Measurements from ENCODE around the gene MBIP.
A peak's percentile ranks its signal among the peaks of the same experiment; 100 is the strongest.

MBIP gene

DNA sequence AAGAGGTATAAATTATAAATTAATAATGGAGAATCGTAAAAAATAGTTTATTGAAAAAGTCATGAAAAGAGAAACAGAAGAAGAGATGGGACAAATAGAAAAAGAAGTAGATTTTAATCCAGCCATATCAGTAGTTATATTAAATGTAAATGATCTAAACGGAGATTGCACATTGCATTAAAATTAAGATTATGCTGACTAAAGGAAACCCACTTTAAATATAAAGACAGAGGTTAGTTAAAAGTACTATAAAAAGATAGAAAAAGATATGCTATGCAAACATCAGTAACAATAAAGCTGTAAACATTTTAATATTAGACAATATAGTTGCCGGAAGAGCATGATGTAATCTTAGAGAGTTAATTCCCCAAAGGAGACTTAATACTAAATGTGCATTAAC, 5.4 kb upstream of the MBIP start:
- H3K36me3 ChIP-seq (ENCODE audit: low read depth): no peaks in the 10 kb centered on the region
- no peak overlapping the region for H3K4me3 ChIP-seq (ENCODE audit: severe bottlenecking)
- H3K27ac ChIP-seq (ENCODE audit: poor library complexity, severe bottlenecking): no peak overlapping the region
- peaks cover 2% of the 10 kb centered on the region for H3K9me3 ChIP-seq (ENCODE audit: severe bottlenecking)
- peaks cover 78% of the 10 kb centered on the region for H3K27me3 ChIP-seq (ENCODE audit: insufficient read depth, poor library complexity, severe bottlenecking)
- H3K4me1 ChIP-seq (ENCODE audit: insufficient read depth, poor library complexity, severe bottlenecking): peaks cover 5% of the 10 kb centered on the region
- ATAC-seq (ENCODE audit: low read depth) (no peak), DNase-seq (ENCODE audit: low spot score) (no peak)
- TF ChIP-seq, protein P1, sequence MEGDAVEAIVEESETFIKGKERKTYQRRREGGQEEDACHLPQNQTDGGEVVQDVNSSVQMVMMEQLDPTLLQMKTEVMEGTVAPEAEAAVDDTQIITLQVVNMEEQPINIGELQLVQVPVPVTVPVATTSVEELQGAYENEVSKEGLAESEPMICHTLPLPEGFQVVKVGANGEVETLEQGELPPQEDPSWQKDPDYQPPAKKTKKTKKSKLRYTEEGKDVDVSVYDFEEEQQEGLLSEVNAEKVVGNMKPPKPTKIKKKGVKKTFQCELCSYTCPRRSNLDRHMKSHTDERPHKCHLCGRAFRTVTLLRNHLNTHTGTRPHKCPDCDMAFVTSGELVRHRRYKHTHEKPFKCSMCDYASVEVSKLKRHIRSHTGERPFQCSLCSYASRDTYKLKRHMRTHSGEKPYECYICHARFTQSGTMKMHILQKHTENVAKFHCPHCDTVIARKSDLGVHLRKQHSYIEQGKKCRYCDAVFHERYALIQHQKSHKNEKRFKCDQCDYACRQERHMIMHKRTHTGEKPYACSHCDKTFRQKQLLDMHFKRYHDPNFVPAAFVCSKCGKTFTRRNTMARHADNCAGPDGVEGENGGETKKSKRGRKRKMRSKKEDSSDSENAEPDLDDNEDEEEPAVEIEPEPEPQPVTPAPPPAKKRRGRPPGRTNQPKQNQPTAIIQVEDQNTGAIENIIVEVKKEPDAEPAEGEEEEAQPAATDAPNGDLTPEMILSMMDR (IDR thresholded peaks at IDR 0.05; ENCODE audit: poor library complexity, severe bottlenecking): no peak

DNA sequence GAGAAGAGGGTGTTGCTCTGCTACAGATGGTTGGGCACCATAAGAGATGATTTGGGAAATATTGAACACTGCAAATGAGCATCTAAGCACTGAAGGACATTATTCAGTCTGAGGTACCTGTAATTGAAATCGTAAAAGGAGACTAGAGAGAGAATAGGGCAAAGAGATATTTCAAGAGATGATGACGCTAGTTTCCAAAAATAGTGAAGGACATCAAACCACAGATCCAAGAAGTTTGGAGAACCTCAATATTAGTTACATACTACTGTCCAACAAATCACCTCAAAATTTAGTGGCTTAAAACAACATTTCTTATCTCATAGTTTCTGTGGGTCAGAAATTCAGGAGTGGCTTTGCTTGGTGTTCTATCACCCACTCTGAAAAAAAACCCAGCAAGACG, 4.5 kb upstream of the MBIP start:
- H3K4me3 ChIP-seq (ENCODE audit: severe bottlenecking): no peak overlapping the region
- no peak for DNase-seq (ENCODE audit: low spot score)
- TF ChIP-seq, protein P1 (IDR thresholded peaks at IDR 0.05; ENCODE audit: poor library complexity, severe bottlenecking): no peak
- H3K27me3 ChIP-seq (ENCODE audit: insufficient read depth, poor library complexity, severe bottlenecking): peaks cover 69% of the 10 kb centered on the region
- no peak for ATAC-seq (ENCODE audit: low read depth)
- H3K4me1 ChIP-seq (ENCODE audit: insufficient read depth, poor library complexity, severe bottlenecking): peaks cover 7% of the 10 kb centered on the region
- H3K36me3 ChIP-seq (ENCODE audit: low read depth): no peaks in the 10 kb centered on the region
- H3K27ac ChIP-seq (ENCODE audit: poor library complexity, severe bottlenecking): no peak overlapping the region
- peaks cover 2% of the 10 kb centered on the region for H3K9me3 ChIP-seq (ENCODE audit: severe bottlenecking)

DNA sequence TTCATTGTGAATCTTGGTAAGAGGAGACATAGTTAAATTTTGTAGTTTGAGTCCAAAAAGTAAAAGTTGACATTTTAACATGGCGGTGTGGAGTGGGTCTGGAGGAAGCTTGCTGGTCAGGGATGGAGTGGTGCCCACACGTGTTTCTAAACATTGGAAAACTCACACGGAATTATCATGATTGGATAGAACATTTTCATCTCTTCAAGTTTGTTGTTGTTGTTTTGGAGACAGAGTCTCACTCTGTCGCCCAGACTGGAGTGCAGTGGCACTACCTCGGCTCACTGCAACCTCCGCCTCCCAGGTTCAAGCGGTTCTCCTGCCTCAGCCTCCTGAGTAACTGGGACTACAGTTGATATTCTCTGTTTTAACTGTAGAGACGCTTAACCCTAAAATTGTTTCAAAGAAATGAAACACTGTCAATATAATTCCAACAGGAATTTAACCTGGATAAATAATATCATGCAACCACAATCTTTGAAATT, 502 bp upstream of the MBIP start:
- Histone ChIP-seq H3K4me1 (ENCODE audit: insufficient read depth, poor library complexity, severe bottlenecking) (peaks cover 32% of the 10 kb centered on the region), H3K36me3 (ENCODE audit: low read depth) (peaks cover 11% of the 10 kb centered on the region; the same call in 1 of the 2 replicates), H3K27ac (ENCODE audit: poor library complexity, severe bottlenecking) (no peak overlapping the region), H3K9me3 (ENCODE audit: severe bottlenecking) (no peaks in the 10 kb centered on the region), H3K4me3 (ENCODE audit: severe bottlenecking) (peak overlapping the region; percentile 71), H3K27me3 (ENCODE audit: insufficient read depth, poor library complexity, severe bottlenecking) (peaks cover 44% of the 10 kb centered on the region)
- TF ChIP-seq, protein P1 (IDR thresholded peaks at IDR 0.05; ENCODE audit: poor library complexity, severe bottlenecking): no peak
- DNase-seq (ENCODE audit: low spot score) (no peak), ATAC-seq (ENCODE audit: low read depth) (no peak)

DNA sequence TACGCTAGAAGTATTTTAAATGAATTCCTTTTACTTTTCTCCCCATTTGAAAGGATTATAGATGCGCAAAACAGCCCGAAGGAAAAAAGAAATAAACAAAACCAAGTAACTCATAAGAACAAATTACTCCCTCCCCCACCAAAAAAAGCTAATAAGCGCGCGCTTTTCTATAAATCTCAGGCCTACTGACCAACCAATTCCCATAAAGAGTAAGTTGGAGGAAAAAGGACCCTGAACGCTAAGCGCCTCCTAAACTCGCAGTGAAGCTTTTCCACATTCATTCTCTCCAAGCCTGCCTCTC, 588 bp downstream of the MBIP start:
- DNase-seq (ENCODE audit: low spot score) (no peak), ATAC-seq (ENCODE audit: low read depth) (no peak)
- H3K9me3 ChIP-seq (ENCODE audit: severe bottlenecking): no peaks in the 10 kb centered on the region
- TF ChIP-seq, protein P1 (IDR thresholded peaks at IDR 0.05; ENCODE audit: poor library complexity, severe bottlenecking): no peak
- peak overlapping the region; percentile 40 for H3K27ac ChIP-seq (ENCODE audit: poor library complexity, severe bottlenecking)
- H3K4me3 ChIP-seq (ENCODE audit: severe bottlenecking): peak overlapping the region; percentile 71
- H3K36me3 ChIP-seq (ENCODE audit: low read depth): peaks cover 15% of the 10 kb centered on the region
- peaks cover 32% of the 10 kb centered on the region for H3K4me1 ChIP-seq (ENCODE audit: insufficient read depth, poor library complexity, severe bottlenecking)
- peaks cover 35% of the 10 kb centered on the region for H3K27me3 ChIP-seq (ENCODE audit: insufficient read depth, poor library complexity, severe bottlenecking)

DNA sequence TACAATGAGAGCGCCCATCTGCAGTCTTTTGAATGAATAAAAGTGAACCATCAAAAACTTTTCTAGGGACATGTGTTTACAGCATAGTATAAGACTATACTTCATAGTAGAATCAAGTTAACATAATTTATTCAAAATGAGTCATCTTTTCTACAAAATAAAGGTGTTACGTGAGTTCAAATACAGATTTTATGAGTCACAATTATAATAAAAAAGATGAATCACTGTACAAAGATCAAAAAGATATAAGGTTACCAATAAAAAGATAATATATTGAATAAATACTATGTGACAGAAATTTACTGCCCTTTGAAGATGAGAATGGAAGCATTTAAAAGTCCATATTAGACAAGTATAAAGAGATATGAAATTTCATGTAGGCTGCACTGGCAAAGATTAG, 2.8 kb downstream of the MBIP start:
- TF ChIP-seq, protein P1 (IDR thresholded peaks at IDR 0.05; ENCODE audit: poor library complexity, severe bottlenecking): no peak
- Histone ChIP-seq H3K36me3 (ENCODE audit: low read depth) (peaks cover 35% of the 10 kb centered on the region), H3K9me3 (ENCODE audit: severe bottlenecking) (no peaks in the 10 kb centered on the region), H3K4me1 (ENCODE audit: insufficient read depth, poor library complexity, severe bottlenecking) (peaks cover 32% of the 10 kb centered on the region), H3K27me3 (ENCODE audit: insufficient read depth, poor library complexity, severe bottlenecking) (peaks cover 13% of the 10 kb centered on the region), H3K4me3 (ENCODE audit: severe bottlenecking) (no peak overlapping the region), H3K27ac (ENCODE audit: poor library complexity, severe bottlenecking) (no peak overlapping the region)
- DNase-seq (ENCODE audit: low spot score) (no peak), ATAC-seq (ENCODE audit: low read depth) (peak; percentile 59)
